ENCODE data around the gene PLPP1.

- TF ChIP-seq RELA (CRISPR knock-in tag; IDR thresholded peaks at IDR 0.05) (no peak), CTCF (CRISPR knock-in tag; IDR thresholded peaks at IDR 0.05) (no peak), ZNF468 (CRISPR knock-in tag; IDR thresholded peaks at IDR 0.05) (no peak), ZC3H4 (CRISPR knock-in tag; IDR thresholded peaks at IDR 0.05; ENCODE audit: borderline replicate concordance) (no peak), ZNF576 (CRISPR knock-in tag; IDR thresholded peaks at IDR 0.05) (no peak), ZBTB3 (CRISPR knock-in tag; IDR thresholded peaks at IDR 0.05; ENCODE audit: borderline replicate concordance, low read depth) (no peak), U2AF2 (IDR thresholded peaks at IDR 0.05; ENCODE audit: low read depth, low read length) (no peak)
Observed at GRCh38 chr5:55568654-55569512, 34.1 kb upstream of the PLPP1 start.

Measured in HepG2 (cell line).